HG03159 (cell line): ENCODE measurements around the gene MIPOL1.
"Not testable (repeated sequence)": the region's sequence is repeated elsewhere in the genome, so short reads cannot be mapped to it uniquely, and the experiment has no call there.

ENCODE experiments used
- ATAC-seq: cut with Tn5 transposase; IDR thresholded peaks from one replicate; pipeline ENCODE4 v1.9.1; 2021; ENCODE audit warnings: mild to moderate bottlenecking, moderate library complexity; ENCODE audit not compliant: unreplicated experiment

MIPOL1 gene

DNA sequence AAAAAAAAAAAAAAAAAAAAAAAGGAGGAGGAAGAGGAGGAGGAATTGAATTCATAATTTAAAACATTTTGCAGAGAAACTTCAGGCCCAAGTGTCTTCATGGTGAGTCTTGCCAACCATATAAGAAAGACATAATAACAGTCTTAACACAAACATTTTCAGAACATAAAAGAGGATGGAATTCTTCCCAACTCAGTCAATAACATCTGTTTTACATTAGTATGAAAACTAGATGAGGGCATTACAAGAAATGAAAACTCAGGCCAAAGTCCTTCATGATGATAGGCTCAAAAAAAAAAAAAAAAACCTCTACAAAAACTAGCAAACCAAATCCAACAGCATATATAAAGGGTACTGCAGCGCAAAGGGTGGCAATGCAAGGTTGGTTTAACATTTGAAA lies 245.7 kb downstream of the MIPOL1 start:
- ATAC-seq = no peak

DNA sequence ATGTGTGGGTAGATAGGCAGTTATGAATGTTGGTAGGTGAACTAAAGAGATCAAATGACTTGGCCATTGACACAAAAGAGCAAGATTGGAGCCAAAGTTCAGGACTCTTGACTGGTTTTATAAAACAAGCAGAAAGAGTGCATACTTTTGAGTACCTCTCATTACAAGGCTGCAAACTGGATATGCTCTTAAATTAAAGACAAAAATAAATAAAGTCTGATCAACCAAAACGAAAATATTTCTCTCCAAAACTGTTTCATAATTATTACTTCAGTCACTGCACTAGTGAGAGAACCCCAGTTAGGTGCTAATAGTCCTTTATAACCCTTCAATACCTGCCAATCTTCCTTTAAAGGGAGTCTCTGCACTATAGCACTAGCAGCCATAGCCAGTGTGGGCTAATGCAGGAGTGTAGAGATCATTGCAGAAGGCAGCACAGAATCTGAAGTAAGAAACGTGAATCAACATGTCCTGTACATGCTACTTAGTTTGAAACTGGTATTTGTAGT lies 250.2 kb downstream of the MIPOL1 start:
- ATAC-seq = no peak

DNA sequence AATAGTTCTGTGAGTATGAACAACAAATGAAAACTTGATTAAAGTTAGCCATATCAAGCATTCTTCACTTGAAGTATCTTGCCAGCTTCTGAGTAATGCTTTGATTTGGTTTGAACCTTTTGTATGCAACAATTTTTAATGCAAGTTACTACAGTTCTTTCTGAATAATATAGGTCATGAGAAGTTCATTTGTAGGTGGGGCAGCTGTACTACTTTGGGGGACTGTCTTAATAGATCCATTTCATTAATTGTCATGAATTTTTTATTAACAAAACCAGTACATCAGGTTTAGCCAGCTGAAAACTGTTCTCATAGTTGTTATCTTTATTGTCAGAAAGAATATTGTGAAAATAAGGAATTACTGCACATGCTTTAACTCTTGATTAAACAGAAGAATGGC lies 254.6 kb downstream of the MIPOL1 start:
- ATAC-seq = no peak

DNA sequence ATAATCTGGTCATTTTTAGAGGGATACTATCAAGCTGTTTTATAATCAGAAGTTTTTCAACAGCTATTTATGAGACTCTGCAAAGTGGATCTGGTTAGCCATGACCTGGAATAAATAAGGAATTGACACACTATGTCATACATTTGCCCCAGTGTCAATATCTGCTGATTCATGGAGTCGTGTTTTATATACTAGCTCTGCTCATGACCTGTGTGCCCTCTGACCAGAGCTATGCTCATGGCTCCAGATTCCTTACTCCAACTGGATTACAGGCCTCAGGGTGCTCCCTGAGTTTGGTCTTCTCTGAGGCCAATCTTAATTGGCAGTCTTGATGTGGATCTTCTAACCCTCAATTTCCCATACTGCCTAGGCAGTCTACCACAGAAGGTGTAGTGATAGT lies 256.2 kb downstream of the MIPOL1 start:
- no peak for ATAC-seq

DNA sequence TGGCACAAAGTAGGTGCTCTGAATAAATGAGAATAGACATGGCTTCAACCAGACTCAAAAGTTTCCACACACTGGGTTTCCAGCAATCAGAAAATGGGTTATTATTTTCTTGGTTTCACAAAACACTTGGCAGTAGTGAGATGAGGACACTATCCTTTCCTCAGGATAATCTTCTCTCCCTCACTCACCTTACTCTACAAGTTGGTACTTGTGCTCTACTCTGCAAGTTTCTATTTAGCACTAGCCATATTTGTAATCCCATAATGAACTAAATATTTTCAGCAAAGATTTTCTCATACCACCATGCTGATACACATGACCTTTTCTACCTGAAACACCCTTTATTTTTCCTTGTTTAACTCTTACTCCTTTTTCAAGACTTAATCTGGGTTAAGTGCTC lies 259.6 kb downstream of the MIPOL1 start:
- no peak for ATAC-seq

DNA sequence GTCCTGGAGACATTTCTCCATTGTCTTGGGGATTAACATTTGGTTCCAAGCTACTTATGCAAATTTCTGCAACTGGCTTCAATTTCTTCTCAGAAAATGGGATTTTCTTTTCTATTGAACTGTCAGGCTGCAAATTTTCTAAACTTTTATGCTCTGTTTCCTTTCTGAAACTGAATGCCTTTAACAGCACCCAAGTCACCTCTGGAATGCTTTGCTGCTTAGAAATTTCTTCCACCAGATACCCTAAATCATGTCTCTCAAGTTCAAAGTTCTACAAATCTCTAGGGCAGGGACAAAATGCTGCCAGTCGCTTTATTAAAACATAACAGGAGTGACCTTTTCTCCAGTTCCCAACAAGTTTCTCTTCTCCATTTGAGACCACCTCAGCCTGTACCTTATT lies 264.7 kb downstream of the MIPOL1 start:
- ATAC-seq = not testable (repeated sequence)

DNA sequence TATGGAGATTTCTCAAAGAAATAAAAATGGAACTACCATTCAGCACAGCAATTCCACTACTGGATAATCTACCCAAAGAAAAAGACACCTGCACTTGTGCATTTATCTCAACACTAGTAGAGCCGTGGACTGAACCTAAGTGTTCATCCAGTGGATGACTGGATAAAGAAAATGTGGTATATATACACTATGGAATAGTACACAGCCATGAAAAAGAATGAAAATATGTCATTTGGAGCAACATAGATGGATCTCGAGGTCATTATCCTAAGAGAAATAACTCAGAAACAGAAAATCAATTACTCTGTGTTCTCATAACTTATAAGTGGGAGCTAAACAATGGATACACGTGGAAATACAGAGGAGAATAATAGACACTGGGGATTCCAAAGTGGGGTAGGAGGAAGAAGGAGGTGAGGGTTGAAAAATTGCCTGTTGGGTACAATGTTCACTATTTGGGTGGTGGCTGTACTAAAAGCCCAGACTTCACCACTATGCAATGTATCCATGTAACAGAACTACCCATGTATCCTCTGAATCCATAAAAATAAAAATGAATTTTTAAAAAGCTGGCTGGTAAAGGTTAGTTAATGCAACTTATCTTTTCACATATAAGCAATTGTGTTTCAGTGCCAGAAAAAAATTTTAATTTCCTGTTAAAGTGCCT lies 266.6 kb downstream of the MIPOL1 start:
- no peak for ATAC-seq

DNA sequence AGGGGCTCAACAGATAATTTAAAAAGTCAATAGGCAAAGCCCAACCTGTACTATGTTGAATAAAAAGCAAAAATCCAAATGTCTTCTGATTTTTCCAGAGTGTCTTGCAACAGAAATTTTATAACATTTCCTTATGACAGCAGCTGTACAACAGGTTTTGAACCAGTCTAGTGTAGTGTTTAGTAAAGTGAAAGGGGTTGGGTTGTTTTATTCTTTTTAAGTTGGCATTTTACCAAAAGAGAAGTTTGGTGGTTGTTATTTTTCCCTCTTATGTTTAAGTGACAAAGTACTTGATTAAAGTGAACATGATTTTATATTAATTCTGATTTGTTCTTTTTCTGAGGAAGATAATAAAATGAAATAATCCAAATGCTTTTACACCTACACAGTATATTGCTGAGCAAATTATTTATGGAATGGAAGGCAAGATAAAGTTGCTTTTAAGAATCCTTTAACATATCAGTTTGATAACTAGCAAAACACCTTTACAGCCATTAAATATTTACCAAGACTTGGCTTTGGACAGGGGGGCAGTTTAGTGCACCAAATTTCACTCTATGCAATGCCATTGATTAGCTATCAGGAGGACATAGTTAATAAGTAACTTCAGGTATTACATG lies 268.4 kb downstream of the MIPOL1 start:
- ATAC-seq = no peak

DNA sequence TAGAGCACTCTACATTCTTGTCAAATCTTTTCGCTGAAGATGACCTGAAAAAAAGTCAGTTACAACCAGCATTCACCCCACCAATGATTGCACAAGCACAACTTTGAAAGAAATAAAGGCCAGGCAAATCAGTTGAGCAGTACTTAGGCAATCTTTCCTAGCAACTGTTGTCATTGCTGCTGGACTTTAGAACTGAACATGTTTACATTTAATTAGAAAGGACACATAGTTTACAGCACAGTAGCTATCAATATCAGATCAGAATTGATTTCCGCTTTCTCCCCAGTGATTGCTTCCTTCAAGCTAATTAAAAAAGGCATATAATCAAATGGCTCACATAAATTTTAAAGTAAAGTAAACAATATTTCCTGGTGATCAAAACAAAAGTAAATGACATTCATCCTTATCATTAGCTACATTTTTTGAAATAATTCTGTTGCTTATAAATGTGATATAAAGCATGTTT lies 268.9 kb downstream of the MIPOL1 start:
- no peak for ATAC-seq

DNA sequence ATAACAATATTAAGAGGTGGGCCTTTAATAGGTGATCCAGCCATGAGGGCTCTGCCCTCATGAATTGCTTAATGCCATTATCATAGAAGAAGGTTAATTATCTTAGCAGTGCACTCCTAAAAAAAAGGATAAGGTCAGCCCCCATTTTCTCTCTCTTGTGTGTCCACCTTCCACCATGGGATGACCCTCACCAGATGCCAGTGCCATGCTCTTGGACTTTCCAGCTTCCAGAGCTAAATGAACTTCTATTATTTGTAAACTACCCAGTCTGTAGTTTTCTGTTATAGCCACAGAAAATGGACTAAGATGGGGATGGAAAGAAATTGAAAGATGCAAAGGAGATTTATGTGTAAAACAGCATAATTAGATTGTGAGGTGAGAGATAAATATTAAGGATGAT lies 271.9 kb downstream of the MIPOL1 start:
- no peak for ATAC-seq

DNA sequence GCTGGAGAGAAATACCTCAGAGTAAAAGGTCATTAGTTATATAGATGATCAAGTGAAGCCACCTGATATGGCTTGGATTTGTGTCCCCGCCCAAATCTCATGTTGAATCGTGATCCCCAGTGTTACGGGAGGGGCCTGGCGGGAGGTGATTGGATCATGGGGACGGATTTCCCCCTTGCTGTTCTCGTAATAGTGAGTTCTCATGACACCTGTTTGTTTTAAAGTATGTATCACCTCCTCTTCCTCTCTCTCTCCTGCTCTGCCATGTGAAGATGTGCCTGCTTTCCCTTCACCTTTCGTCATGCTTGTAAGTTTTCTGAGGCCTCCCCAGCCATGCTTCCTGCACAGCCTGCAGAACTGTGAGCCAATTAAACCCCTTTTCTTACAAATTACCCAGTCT lies 272.5 kb downstream of the MIPOL1 start:
- no peak for ATAC-seq

DNA sequence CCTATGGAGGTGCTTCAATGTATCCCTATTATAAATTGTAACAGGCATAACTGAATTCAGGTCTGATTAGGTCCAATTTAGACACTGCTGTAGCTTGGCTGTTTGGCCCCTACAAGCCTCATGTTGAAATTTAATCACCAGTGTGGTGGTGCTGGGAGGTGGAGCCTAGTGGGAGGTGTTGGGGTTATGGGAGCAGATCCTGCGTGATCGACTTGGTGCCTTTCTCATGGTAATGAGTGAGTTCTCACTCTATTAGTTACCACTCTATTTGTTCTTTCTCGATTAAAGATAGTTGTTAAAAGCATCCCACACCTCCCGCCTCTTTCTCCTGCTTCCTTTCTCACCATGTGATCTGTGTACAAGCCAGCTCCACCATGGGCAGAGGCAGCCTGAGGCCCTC lies 275.2 kb downstream of the MIPOL1 start:
- no peak for ATAC-seq

DNA sequence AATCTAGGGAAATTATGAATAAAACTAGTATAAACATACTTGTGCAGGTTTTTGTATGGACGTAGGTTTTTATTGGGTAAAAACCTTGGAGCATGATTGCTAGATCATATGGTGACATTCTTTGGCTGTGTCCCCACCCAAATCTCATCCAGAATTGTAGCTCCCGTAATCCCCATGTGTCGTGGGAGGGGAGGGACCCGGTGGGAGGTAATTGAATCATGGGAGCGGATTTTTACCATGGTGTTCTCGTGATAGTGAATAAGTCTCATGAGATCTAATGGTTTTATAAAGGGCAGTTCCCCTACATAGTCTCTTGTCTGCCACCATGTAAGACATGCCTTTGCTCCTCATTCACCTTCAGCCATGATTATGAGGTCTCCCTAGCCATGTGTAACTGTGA lies 276.5 kb downstream of the MIPOL1 start:
- no peak for ATAC-seq

DNA sequence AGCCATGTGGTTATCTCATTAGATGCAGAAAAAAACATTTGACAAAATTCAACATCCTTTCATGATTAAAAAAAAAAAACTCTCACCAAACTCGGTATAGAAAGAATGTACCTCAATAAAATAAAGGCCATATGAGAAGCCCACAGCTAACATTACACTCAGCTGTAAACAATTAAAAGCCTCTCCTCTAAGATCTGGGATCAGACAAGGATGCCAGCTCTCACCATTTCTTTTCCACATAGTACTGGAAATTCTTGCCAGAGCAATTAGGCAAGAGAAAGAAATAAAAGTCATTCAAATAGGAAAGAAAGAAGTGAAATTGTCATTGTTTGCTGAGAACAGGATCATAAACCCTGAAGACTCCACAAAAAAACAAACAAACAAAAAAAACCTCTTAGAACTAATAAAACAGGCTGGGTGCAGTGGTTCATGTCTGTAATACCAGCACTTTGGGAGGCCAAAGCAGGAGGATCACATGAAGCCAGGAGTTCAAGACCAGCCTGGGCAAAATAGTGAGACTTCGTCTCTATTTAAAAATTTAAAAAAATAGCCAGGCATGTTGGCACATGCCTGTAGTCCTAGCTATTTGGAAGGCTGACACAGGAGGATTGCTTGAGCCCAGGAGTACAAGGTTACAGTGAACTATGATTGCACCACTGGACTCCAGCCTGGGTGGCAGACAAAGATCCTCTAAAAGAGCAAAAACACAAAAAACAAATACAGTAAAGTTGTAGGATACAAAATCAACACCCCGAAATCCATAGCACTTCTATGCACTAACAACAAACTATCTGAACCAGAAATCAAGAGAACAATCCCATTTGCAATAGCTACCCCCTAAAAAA lies 282.9 kb downstream of the MIPOL1 start:
- no peak for ATAC-seq

DNA sequence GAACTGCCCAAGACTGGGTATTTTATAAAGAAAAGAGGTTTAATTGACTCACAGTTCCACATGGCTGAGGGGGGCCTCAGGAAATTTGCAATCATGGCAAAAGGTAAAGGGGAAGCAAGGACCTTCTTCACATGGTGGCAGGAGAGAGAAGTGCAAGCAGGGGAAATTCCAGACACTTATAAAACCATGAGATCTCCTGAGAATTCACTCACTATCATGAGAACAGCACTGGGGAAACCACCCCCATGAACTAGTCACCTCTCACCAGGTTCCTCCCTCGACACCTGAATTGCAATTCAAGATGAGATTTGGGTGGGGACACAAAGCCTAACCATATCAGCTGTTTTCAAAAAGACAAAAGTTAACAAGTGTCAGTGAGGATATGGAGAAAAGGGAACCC lies 284.7 kb downstream of the MIPOL1 start:
- no peak for ATAC-seq

DNA sequence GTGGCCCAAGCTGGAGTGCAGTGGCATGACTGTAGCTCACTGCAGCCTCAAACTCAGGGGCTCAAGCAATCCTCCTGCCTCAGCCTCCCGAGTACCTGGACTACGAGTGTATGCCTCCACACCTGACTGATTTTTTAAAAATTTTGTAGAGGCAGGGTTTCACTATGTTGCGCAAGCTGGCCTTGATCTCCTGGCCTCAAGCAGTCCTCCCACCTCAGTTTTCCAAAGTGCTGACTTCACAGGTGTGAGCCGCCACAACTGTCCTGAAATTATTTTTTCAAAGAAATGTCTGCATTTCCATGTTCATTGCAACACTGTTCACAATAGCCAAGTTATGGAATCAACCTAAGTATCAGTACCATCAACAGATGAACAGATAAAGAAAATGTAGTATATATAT lies 285.9 kb downstream of the MIPOL1 start:
- ATAC-seq = no peak

DNA sequence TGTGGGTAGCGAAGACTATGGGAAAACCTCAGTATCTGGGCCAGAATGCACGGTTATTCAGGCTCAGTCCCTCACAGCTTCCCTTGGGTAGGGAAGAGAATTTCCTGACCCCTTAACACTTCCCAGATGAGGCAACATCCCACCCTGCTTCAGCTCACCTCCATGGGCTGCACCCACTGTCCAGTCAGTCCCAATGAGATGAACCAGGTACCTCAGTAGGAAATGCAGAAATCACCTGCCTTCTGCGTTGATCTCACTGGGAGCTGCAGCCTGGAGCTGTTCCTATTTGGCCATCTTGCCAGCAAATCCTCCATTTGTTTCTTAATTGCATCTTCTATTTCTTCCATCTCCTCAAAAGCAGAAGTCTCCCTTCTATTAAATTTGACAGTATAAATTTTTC lies 292.9 kb downstream of the MIPOL1 start:
- no peak for ATAC-seq

DNA sequence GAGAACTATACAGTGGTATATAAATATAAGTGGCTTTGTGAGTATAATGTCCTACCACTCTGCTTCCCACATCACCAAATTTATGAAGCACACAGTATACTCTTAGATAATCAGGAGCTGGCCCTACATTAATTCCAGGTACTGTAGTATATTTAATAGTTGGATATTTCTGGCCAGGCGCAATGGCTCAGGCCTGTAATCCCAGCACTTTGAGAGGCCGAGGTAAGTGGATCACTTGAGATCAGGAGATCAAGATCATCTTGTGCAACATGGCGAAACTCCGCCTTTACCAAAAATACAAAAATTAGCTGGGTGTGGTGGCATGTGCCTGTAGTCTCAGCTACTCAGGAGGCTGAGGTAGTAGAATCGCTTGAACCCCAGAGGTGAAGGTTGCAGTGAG lies 293.3 kb downstream of the MIPOL1 start:
- no peak for ATAC-seq

DNA sequence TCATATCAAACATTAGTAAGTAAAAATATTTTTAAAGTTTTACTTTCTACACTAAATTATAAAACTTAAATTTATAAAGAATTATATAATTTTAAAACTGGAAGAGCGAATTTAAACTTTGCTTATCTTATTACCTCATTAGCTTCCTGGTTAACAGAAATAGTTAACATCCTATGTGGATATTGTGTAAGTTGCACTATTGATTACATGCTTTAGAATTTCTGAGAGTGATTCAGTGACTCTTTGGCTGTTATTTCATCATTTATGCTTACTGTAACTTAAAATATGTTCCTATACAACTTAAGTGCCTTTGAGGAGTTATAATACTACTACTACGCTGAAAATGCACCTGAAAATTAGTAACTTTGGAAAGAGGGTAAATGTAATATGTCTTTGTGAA lies 295.9 kb downstream of the MIPOL1 start:
- no peak for ATAC-seq

DNA sequence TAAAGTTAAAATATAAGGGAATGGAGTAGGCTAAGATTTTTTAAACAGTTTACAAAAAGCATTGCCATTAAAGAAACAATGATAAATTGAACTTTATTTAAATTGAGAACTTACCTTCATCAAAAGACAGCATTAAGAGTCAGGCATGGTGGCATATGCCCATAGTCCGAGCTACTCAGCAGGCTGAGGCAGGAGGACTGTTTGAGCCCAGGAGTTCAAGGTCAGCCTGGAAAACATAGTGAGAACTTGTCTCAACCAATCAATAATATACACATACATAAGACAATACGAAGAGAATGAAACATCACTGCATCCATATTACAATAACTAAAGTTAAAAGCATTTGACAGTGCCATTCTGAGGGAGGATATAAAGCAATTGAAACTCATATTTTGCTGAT lies 299.7 kb downstream of the MIPOL1 start:
- no peak for ATAC-seq

DNA sequence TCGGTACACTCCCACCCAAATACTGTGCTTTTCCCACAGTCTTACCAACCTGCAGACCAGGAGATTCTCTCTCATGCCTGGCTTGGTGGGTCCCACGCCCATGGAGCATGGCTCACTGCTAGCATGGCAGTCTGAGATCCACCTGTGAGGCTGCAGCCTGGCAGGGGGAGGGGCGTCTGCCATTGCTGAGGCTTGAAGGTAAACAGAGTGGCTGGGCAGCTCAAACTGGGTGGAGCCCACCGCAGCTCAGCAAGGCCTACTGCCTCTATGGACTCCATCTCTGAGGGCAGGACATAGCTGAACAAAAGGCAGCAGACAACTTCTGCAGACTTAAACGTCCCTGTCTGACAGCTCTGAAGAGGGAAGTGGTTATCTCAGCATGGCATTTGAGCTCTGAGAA lies 304.1 kb downstream of the MIPOL1 start:
- no peak for ATAC-seq

DNA sequence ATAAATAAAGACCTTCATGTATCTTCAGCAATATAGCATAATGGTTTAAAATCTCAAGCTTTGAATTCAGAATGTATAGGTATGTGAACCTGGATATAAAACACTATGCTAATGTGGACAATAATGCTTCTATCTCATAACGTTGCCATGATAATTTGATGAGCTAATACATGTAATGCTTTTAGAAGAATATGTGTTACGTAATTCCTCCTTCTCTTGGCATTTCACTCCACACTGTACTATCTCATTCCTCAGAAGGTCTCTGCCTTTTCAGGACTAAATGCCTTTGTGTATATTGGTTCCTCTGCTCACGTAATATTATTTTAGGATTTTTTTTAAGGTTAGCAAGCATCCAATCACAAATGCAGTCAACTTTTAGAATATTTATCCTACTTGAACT lies 310.8 kb downstream of the MIPOL1 start:
- ATAC-seq = no peak
